GM19099 (cell line): Measurements from ENCODE around the gene MTIF2.

ENCODE experiments used
- POLR2A ChIP-seq: IDR thresholded peaks from 3 replicates; pipeline ENCODE4 v1.6.1; 2011; ENCODE audit warnings: low read depth; ENCODE audit not compliant: insufficient read length; ENCODE audit errors: extremely low read depth

MTIF2 gene

DNA sequence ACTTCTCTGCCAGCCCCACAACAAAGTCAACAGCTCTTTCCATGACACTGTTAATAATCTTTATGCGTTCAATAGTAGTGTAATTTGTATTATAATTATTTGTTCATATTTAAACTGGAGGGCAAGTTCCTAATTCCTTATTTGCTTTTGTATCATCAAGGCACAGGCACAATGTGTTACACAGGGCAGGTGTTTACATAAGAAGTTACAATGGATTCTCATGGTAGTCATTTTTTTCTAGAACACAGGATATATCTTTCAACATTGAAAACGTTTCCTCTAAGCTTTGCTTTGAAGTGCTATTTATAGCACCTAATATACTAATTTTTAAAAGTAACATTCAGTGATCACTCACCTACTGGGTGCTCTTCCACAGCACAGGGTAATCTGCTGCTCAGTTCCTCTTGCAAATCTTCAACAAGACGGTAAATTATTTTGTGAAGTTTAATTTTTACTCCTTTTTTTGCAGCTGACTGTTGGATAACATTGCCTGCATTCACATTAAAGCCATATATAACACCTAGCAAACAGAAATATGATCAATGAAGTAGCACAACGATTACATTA, 29.3 kb downstream of the MTIF2 start:
- TF ChIP-seq POLR2A = no peak

DNA sequence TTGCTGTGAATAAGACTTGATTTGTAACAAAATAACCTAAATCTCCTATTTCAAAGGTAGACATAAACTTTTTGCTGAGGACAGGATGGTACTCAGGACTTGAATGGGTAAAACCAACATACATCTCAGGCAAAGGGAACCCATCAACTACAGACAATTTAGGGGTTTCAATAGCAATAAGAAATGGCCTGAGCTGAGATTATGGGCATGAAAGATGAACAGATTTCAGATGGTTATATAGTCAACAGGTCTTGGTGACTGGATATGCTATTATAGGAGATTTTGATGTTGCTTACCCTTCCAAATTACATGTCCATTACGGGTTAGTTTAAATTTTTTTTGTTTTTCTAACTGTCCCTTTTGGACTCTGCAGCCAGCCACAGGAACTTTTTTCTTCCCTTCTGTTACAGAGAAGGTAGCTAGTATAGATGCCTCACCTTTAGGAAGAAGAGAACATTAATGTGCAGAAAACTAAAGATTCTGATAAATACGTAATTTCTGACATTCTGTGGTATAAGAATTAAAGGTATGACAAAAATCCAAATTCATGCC, 32.0 kb downstream of the MTIF2 start:
- TF ChIP-seq POLR2A = no peak

DNA sequence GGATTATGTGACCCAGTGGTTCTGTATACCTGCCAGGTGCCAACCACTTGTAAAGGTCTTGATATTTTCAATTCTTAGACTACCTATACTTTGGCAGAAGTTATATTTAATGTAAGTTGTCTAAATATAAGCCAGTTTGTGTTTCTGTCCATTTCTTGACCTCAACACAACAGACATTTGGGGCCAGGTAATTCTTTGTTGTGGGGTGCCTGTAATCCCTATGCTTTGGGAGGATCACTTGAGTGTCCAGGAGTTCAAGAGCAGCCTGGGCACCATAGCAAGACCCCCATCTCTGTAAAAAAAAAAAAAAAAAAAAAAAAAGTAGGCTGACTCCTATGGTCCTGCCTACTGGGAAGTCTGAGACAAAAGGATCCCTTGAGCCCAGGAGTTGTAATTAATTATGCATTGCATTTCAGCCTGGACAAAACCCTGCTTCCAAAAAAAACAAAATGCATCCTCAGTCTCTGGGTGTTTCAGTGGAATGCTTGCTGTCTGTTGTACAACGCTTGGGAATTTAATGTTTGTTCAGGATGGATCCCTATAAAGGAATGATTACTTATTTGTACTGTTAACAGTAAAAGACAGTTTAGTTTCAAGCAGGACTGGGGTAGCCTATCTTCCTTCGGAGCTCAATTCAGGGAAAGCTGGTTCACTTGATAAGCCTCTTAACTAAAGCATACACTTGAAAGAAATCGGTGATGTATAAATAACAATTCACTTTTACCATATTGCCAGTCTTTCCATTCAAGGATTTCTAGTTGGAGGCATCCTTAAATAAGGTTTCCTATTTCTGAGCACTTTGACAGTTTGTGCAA, 33.1 kb downstream of the MTIF2 start:
- peak; percentile 32 for TF ChIP-seq POLR2A

DNA sequence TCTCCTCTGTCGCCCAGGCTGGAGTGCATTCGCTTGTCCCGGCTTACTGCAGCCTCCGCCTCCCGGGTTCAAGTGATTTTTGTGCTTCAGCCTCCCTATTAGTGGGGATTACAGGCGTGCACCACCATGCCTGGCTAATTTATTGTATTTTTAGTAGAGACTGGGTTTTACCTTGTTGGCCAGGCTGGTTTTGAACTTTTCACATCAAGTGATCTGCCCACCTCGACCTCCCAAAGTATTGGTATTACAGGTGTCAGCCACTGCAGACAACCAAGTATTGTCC, 35.4 kb downstream of the MTIF2 start:
- TF ChIP-seq POLR2A = no peak

DNA sequence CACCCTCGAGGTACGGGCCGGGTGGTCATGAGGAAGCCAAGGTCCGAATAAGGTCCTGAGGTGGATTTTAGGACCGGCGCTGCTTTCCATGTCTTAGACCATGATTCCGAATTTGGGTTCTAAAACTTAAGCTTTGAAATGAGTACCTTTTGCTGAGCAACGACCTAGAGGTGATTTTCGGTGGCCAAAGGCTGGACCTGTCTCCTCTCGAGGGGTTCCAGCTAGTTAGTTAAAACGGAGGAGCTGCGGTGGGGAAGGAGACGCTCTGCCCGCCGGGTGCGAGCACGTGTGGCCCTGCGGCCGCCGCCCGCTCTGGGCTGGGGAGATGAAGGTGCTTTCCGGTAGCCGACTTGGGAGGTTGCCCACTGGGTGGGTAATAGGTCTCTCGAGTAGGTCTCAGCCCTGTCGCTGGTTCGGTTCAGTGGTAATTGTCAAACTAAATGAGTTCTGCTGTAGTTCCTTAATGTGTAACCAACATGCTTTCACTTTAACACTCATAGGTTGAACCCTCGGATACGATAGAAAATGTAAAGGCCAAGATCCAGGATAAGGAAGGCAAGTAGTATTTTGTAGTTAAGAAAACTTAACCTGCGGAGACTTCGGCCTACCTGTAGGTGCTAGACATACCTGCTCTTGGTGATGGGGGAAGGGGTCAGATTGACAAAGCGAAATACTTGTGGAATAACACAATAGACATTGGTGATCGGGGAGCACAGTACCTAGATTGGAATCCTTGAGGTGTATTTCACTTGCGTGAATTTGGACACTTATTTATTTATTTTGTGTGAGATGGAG, 36.0 kb downstream of the MTIF2 start:
- TF ChIP-seq POLR2A = no peak

DNA sequence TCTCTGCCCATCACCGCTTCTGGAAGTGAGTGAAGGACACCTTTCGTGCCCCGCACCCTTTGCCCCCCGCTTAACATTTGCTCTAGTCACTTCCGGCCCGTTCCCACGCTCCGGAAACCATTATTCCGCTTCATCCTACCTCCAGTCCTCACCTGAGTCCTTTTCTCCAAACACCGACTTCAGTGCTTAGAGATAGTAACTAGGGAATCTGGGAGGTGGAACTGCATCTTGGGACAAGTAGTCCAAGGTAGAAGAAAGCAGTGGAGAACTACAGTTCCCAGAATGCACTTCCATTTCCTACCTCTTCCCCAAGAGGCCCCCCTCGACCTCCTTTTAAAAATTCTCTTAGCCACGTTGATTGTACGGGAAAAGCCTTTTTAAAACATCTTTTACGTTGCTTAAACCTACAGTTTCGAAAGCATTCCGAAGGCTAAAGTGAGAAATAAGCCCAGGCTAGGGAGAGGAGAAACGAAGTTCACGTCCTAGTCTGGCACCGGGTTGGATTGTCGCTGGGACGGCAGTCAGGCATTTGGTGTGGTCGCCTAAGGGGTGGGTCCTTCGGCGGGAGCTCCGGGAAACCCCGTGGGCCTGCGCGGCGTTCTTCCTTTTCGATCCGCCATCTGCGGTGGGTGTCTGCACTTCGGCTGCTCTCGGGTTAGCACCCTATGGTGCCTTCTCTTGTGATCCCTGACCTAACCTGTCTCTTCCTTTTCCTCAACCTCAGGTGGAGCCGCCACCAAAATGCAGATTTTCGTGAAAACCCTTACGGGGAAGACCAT, 36.8 kb downstream of the MTIF2 start, which contains the start of the genes CLHC1 and RPS27A:
Gene CLHC1 (minus strand): TSS at position 210 of the 779 bp plus-strand sequence. CDS start 9,882 bp downstream, outside the sequence.
Gene RPS27A (plus strand): TSS at position 605 of the 779 bp plus-strand sequence. CDS start 137 bp downstream, at position 742.
- peak; percentile 96 for TF ChIP-seq POLR2A

DNA sequence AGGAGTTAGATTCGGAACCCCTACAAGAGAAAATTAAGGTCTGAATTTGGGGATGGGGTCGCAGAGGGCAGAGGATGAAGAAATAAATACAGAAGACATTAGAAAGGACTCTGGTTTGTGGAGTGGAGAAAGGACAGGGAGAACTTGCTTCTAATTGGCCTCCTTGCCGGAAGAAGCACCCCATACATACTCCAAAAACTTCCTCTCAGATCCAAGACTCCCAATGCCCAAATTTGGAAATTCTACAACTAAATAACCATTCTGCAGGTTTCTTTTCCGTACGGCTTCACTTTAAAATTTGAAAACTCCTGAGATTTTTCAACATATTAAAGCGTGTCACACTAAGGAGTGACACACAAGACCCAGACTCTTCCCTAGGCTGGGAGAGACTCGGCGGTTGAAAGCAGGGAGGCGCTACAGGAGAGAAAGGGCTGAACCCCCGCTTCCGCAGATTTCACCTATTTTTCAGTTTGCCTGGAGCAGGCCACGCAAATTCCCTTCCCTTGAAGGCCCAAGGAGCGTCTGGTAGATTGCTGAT, 37.4 kb downstream of the MTIF2 start:
- no peak for TF ChIP-seq POLR2A

DNA sequence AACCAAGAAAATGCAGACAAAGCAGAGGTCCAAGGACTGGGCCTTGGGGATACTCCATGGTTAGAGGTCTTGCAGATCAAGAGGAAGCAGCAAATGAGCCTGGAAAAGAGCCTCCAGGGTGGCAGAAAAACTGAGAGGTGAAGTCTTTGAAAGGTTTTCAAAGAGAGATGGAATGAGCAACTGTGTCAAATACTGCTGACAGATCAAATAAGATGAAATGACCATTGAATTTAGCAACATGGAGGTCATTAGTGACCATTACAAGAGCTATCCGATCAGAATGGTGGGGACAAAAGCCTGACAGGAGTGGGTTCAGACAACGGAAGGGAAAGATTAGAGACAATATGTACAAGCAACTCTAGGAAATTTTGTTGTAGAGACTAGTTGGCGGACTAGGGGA, 38.5 kb downstream of the MTIF2 start:
- TF ChIP-seq POLR2A = no peak

DNA sequence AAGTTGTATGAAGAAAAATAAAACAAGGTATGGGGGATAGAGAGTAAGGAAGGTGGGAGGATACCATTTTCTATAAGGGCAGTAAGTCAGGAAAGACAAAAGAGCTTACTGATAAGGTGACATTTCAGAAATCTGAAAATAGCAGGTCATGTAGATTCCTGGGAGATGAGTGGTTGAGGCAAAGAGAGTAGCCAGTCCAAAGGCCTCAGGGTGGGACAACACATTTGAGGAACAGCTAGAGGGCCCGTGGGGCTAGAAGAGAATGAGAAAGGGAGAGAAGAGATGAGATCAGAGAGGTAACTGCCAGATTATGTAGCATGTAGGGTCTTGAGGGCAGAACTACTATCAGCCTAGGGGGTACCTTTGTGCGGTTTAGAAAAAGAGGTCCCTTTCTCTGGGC, 39.8 kb downstream of the MTIF2 start:
- TF ChIP-seq POLR2A = no peak

DNA sequence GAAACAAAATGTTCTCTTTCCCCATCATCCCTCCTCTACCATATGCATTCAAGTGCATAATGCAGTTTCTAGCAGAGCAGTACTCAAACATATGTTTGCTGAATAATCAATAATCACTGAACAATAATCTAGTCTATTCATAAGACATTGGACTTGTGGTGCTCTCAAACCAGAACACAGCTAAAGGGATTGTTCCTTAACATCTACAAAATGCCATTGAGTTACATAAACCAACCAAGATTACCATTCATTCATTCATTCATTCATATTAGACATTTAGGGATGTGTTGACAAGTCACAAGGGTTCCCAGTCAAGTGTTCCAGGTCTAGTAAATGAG, 40.8 kb downstream of the MTIF2 start:
- no peak for TF ChIP-seq POLR2A

DNA sequence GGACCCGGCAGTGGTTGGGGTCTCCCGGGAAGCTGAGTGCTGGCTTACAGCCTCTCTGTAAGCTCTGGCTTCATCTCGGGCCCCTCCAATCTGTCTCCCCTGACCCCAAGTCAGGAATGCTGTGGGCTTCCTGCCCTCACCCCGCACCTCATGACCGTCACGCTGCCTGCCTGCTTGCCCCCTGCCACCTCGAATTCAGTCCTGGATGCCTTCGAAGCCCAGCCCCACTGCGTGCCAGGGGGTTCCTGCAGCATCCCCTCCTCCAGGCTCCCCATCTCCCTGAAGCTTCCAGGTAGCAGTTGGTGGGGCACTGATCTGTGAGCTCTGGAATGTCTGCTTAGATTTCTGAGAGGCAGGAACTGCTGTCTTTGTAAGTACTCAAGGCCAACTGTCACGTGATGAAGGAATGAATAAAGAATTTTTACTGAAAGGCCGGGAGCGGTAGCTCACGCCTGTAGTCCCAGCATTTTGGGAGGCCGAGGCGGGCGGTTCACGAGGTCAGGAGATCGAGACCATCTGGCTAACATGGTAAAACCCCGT, 43.5 kb downstream of the MTIF2 start:
- no peak for TF ChIP-seq POLR2A

DNA sequence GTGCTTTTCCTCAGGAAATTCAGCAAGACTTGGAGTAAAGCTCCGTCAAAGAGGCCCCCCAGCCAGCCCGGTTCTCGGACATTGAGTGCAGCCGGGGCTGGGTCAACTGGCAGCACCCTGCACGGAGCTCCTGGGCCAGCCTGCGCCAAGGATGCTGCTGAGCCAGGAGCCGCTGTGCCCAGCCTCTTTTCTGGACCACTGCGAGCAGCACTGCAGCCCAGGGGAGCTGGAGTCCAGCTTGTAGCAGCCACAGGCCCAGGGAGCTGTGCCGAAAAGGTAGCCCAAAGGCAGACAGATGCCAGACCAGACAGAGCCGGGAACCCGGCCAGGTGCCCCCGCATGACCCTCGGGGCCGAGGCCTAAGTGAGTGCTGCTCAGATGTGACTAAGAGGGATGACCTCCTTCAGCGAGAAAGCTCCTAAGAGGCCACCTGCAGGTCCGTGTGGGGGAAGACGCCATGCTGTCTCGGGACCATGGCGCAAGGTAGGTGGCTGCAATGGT, 44.2 kb downstream of the MTIF2 start:
- no peak for TF ChIP-seq POLR2A

DNA sequence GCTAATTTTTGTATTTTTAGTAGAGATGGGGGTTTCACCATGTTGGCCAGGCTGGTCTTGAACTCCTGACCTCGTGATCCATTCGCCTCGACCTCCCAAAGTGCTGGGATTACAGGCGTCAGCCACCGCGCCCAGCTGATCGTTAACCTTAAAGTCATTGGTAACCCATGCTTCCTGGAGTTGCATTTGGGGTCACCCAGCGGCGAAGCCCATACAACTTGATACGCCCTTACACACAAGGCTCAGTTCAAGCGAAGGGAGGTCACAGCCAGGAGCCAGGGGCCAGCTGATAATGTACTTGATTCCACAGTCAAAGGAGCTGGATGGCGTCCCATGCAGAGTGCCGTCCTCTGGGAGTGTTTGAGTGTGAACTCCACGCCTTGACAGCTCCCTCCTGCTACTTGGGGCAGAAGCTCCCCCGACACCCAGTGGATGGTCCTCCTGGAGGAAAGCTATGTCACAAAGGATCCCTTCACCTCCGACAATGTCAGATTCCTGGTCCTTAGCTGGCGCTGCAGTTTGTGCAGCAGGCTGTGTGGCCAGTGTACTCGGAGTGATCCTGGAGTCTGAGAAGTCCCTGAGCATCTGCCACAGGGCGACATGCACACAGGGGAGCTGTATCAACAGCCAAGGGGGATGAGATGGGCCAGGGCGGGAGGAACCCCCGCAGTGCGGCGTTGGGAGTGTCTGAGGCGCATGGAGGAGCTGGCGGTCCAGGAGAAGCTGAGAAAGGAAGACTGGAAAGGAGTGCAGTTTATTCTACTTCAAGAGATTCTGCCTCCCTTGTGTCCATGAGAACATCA, 44.9 kb downstream of the MTIF2 start:
- no peak for TF ChIP-seq POLR2A
